DOHH2 (cell line): ENCODE data around the gene OBP2B.

Source experiments
- H3F3A ChIP-seq: fragments of 200-600 bp; sonication (generic), shearing (Covaris generic); 2 replicates; pipeline ENCODE4 v1.6.0; 2016; ENCODE audit warnings: antibody characterized with exemption, mild to moderate bottlenecking; ENCODE audit not compliant: control insufficient read depth, insufficient read depth
- H3K27ac ChIP-seq: fragments of 200-600 bp; sonication (generic); 2 replicates; pipeline ENCODE4 v1.5.1; 2014; ENCODE audit warnings: low read depth, mild to moderate bottlenecking, low read length, moderate library complexity
- H3K27me3 ChIP-seq: fragments of 200-600 bp; sonication (generic); 2 replicates; pipeline ENCODE4 v1.6.1; 2014; ENCODE audit warnings: mild to moderate bottlenecking, low read length, mixed read lengths; ENCODE audit not compliant: control insufficient read depth
- H3K36me3 ChIP-seq: fragments of 200-600 bp; sonication (generic); 2 replicates; pipeline ENCODE4 v1.6.1; 2014; ENCODE audit warnings: mild to moderate bottlenecking, low read length, moderate library complexity, mixed read lengths; ENCODE audit not compliant: control insufficient read depth
- H3K4me1 ChIP-seq: fragments of 200-600 bp; sonication (generic); 2 replicates; pipeline ENCODE4 v1.6.1; 2014; ENCODE audit warnings: mild to moderate bottlenecking, low read length, mixed read lengths; ENCODE audit not compliant: control insufficient read depth
- H3K4me2 ChIP-seq: fragments of 200-600 bp; sonication (generic); 2 replicates; pipeline ENCODE4 v1.6.0; 2014; ENCODE audit warnings: mild to moderate bottlenecking, low read length, moderate library complexity
- H3K4me3 ChIP-seq: fragments of 200-600 bp; sonication (generic); 2 replicates; pipeline ENCODE4 v1.5.1; 2014; ENCODE audit warnings: mild to moderate bottlenecking, low read length, mixed read lengths
- H3K79me2 ChIP-seq: fragments of 200-600 bp; sonication (generic); 2 replicates; pipeline ENCODE4 v1.6.1; 2014; ENCODE audit warnings: mild to moderate bottlenecking, low read length, mixed read lengths; ENCODE audit not compliant: control insufficient read depth
- H3K9me2 ChIP-seq: fragments of 200-600 bp; sonication (generic); replicated peaks from 2 replicates; pipeline ENCODE4 v1.6.1; 2014; ENCODE audit warnings: mild to moderate bottlenecking, low read length, mixed read lengths; ENCODE audit not compliant: control insufficient read depth
- H3K9me3 ChIP-seq: fragments of 200-600 bp; sonication (generic); 2 replicates; pipeline ENCODE4 v1.6.1; 2014; ENCODE audit warnings: antibody characterized with exemption, low read length, mixed read lengths; ENCODE audit not compliant: control insufficient read depth, insufficient read depth
- H4K20me1 ChIP-seq: fragments of 200-600 bp; sonication (generic); 2 replicates; pipeline ENCODE4 v1.6.0; 2014; ENCODE audit warnings: low read depth, mild to moderate bottlenecking, antibody characterized with exemption, low read length, moderate library complexity; ENCODE audit not compliant: control insufficient read depth, insufficient read depth
- CTCF ChIP-seq: fragments of 200-600 bp; sonication (generic); IDR thresholded peaks from one replicate; pipeline ENCODE4 v1.5.1; 2014; ENCODE audit warnings: antibody characterized with exemption, mild to moderate bottlenecking, low read depth, low read length; ENCODE audit not compliant: poor library complexity, severe bottlenecking
- EZH2phosphoT487 ChIP-seq: fragments of 200-600 bp; sonication (generic); IDR thresholded peaks from 2 replicates; pipeline ENCODE4 v1.6.1; 2017; ENCODE audit warnings: borderline replicate concordance, mild to moderate bottlenecking, antibody characterized with exemption, low read length, moderate library complexity, mixed read lengths

The OBP2B gene

GRCh38 chr9:133202688-133203453 lies 6.2 kb downstream of the OBP2B start:
- H3K4me3 ChIP-seq = no peak overlapping the region
- H4K20me1 ChIP-seq = no peaks in the 10 kb centered on the region
- H3K9me2 ChIP-seq = no peaks in the 10 kb centered on the region
- no peak overlapping the region for H3K4me2 ChIP-seq
- no peaks in the 10 kb centered on the region for H3F3A ChIP-seq
- H3K4me1 ChIP-seq = no peaks in the 10 kb centered on the region
- no peaks in the 10 kb centered on the region for H3K9me3 ChIP-seq
- no peaks in the 10 kb centered on the region for H3K36me3 ChIP-seq
- no peak for TF ChIP-seq EZH2phosphoT487
- no peak for TF ChIP-seq CTCF
- no peaks in the 10 kb centered on the region for H3K27me3 ChIP-seq
- H3K27ac ChIP-seq = no peak overlapping the region
- no peaks in the 10 kb centered on the region for H3K79me2 ChIP-seq

GRCh38 chr9:133202145-133202513 lies 6.9 kb downstream of the OBP2B start:
- Histone ChIP-seq H4K20me1 (no peaks in the 10 kb centered on the region), H3K79me2 (no peaks in the 10 kb centered on the region), H3K9me3 (no peaks in the 10 kb centered on the region), H3F3A (no peaks in the 10 kb centered on the region), H3K36me3 (no peaks in the 10 kb centered on the region), H3K4me3 (no peak overlapping the region), H3K4me1 (no peaks in the 10 kb centered on the region), H3K27ac (no peak overlapping the region), H3K9me2 (no peaks in the 10 kb centered on the region), H3K27me3 (no peaks in the 10 kb centered on the region), H3K4me2 (no peak overlapping the region)
- TF ChIP-seq EZH2phosphoT487 (no peak), CTCF (no peak)

GRCh38 chr9:133201424-133202144 lies 7.5 kb downstream of the OBP2B start:
- TF ChIP-seq CTCF (no peak), EZH2phosphoT487 (no peak)
- no peak overlapping the region for H3K27ac ChIP-seq

More at GRCh38 chr9:133201424-133202144, 7.5 kb downstream of the OBP2B start:
- no peaks in the 10 kb centered on the region for H4K20me1 ChIP-seq
- no peaks in the 10 kb centered on the region for H3K79me2 ChIP-seq
- no peak overlapping the region for H3K4me2 ChIP-seq
- no peaks in the 10 kb centered on the region for H3K9me3 ChIP-seq
- no peaks in the 10 kb centered on the region for H3K36me3 ChIP-seq
- H3K9me2 ChIP-seq = no peaks in the 10 kb centered on the region
- no peaks in the 10 kb centered on the region for H3F3A ChIP-seq
- H3K27me3 ChIP-seq = no peaks in the 10 kb centered on the region
- no peaks in the 10 kb centered on the region for H3K4me1 ChIP-seq
- no peak overlapping the region for H3K4me3 ChIP-seq
